K562 (cell line): Measurements from ENCODE around the gene ZSCAN22. TPM values are rescaled to one million over a fixed set of nuclear protein-coding genes. Genes with fewer than 3 reads are reported as not detected.
A peak's percentile ranks its signal among the peaks of the same experiment; 100 is the strongest.

Experiments used
- CBFB ChIP-seq: sonication (generic); formaldehyde crosslinking; IDR thresholded peaks from 2 replicates; pipeline ENCODE4 v1.4.0; 2020; ENCODE audit warnings: mild to moderate bottlenecking, missing genetic modification reagents
- CREM ChIP-seq: IDR thresholded peaks from 2 replicates; pipeline ENCODE4 v1.6.1; 2014; ENCODE audit warnings: antibody characterized with exemption, low read depth
- ESRRA ChIP-seq: fragments of 450-650 bp; IDR thresholded peaks from 2 replicates; pipeline ENCODE4 v1.6.1; 2014; ENCODE audit warnings: low read depth, mild to moderate bottlenecking, moderate library complexity, borderline replicate concordance
- ETV1 ChIP-seq: fragments of 450-650 bp; conservative IDR thresholded peaks from 2 replicates; pipeline ENCODE4 v1.6.1; 2016; ENCODE audit warnings: missing genetic modification characterization, control low read depth, low read depth, missing compliant biosample characterization
- HNRNPLL ChIP-seq: fragments of 200-400 bp; formaldehyde crosslinking; IDR thresholded peaks from 2 replicates; pipeline ENCODE4 v1.6.1; 2017; ENCODE audit warnings: low read length, low read depth, mild to moderate bottlenecking; ENCODE audit not compliant: poor library complexity, severe bottlenecking
- KLF10 ChIP-seq: fragments of 250-450 bp; sonication (Bioruptor Pico); IDR thresholded peaks from 2 replicates; pipeline ENCODE4 v1.6.1; 2021; ENCODE audit warnings: matching md5 sums
- LARP7 ChIP-seq: fragments of 450-650 bp; IDR thresholded peaks from 2 replicates; pipeline ENCODE4 v1.6.1; 2016
- NCOA6 ChIP-seq: fragments of 450-650 bp; IDR thresholded peaks from 2 replicates; pipeline ENCODE4 v1.6.1; 2017; ENCODE audit warnings: mild to moderate bottlenecking
- PCBP1 ChIP-seq: fragments of 200-400 bp; formaldehyde crosslinking; IDR thresholded peaks from 2 replicates; pipeline ENCODE4 v1.6.1; 2018; ENCODE audit warnings: mild to moderate bottlenecking, low read depth, low read length; ENCODE audit not compliant: poor library complexity, severe bottlenecking
- RBBP5 ChIP-seq: fragments of 200-600 bp; sonication (generic); IDR thresholded peaks from 2 replicates; pipeline ENCODE4 v1.6.1; 2012; ENCODE audit warnings: borderline replicate concordance, mild to moderate bottlenecking, low read length, control low read depth, inconsistent platforms; ENCODE audit not compliant: insufficient read depth, poor library complexity, severe bottlenecking
- RBFOX2 ChIP-seq: fragments of 200-400 bp; formaldehyde crosslinking; IDR thresholded peaks from 2 replicates; pipeline ENCODE4 v1.6.1; 2017; ENCODE audit warnings: low read depth, mild to moderate bottlenecking, low read length, moderate library complexity
- SAFB2 ChIP-seq: fragments of 200-400 bp; formaldehyde crosslinking; IDR thresholded peaks from 2 replicates; pipeline ENCODE4 v1.6.1; 2018; ENCODE audit warnings: borderline replicate concordance, low read length, low read depth, moderate library complexity; ENCODE audit not compliant: severe bottlenecking
- TAF1 ChIP-seq: IDR thresholded peaks from 2 replicates; pipeline ENCODE4 v1.6.1; 2011; ENCODE audit warnings: mild to moderate bottlenecking, low read length, moderate library complexity; ENCODE audit not compliant: insufficient read depth, control insufficient read depth, severe bottlenecking; ENCODE audit errors: extremely low read depth
- TCF3 ChIP-seq: sonication (generic); formaldehyde crosslinking; IDR thresholded peaks from 2 replicates; pipeline ENCODE4 v1.4.0; 2020; ENCODE audit warnings: mild to moderate bottlenecking, missing genetic modification reagents
- ZC3H8 ChIP-seq: fragments of 450-650 bp; IDR thresholded peaks from 2 replicates; pipeline ENCODE4 v1.6.1; 2017
- polyA plus RNA-seq, 8 experiments: library from polyadenylated mRNA; depleted of rRNA in 4 of 8; stranded (reverse) in 5 of 8; unstranded in 3 of 8; fragments of >200 nt; fragmentation: Nextera tagmentation in 2 of 8; fragmentation: Illumina TruSeq in 1 of 8; extraction: Ambion mirVana in 2 of 8; extraction: Trizol in 1 of 8; gene quantifications; 2 replicates each; pipeline versions ENCODE4 v1.2.1 to v1.2.3, GENCODE V29; 2011 to 2014; ENCODE audit warnings: inconsistent platforms in 1 of 8, missing spikeins in 1 of 8
- total RNA-seq, 7 experiments: library from RNA; depleted of rRNA in 6 of 7; stranded (reverse); fragments of >200 nt in 6 of 7; fragmentation: Illumina TruSeq in 2 of 7; extraction: Trizol in 2 of 7; gene quantifications; 2 replicates each; pipeline versions ENCODE4 v1.2.1 to v1.2.3, GENCODE V29; 2011 to 2021; ENCODE audit warnings: low replicate concordance in 1 of 7
- TF ChIP-seq, protein P1 (sequence below): fragments of 150-350 bp; IDR thresholded peaks from 2 replicates; pipeline ENCODE4 v1.6.1; 2014; ENCODE audit warnings: low read depth, mild to moderate bottlenecking, low read length, borderline replicate concordance
- TF ChIP-seq, protein P2 (sequence below): IDR thresholded peaks from 3 replicates; pipeline ENCODE4 v1.6.1; 2011; ENCODE audit warnings: borderline replicate concordance, mild to moderate bottlenecking, moderate library complexity; ENCODE audit not compliant: insufficient read length; ENCODE audit errors: extremely low read depth
- TF ChIP-seq, protein P3 (sequence below): fragments of 450-650 bp; IDR thresholded peaks from 2 replicates; pipeline ENCODE4 v1.6.1; 2014; ENCODE audit warnings: low read depth, mild to moderate bottlenecking, moderate library complexity, borderline replicate concordance

The ZSCAN22 gene
- total and polyA plus RNA-seq, 9 of the 15 experiments (the other 6 are each of a cell fraction or from before 2014, with no cell fraction given) = 0.98 to 5.3 (median 3.0) TPM

DNA sequence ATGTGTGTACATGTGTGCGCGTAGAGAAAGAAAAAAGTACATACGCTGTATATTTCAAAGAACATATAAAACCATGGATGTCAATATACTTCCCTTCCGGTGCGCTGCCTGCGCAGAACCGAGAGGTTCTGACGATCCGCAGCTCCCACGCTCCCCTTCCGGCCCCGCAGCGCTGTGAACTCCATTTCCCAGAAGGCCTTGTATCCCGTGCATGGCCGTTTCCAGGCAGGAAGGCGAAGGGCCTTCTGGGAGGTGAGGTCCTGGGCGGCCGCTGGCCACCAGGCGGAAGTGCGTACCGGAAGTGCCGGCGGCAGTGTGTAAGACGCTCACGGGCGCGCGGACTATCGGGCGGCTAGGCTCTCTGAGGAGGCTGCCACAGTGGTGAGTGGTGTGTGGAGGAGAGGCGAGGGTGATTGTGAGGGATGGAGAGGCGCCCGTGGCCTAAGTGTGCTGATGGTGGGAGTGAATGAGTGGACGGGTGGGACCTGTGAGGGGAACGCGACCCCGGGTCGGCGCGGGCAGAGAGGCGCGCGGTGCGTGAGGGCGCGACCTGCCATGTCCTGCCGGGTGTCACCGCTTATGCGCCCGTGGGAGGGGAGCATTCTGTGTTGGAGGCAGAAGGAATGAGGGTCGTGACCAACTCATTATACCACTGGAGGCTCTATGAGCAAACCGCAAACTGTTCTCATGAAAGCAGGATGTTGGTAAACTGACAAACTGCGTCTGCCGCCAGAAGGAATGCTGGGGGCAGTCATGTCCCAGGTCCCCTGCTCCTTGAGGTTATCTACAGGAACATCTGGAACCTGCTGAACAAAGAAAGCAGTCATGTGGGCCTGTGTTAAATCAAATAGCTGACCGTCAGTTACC is 21.5 kb upstream of the ZSCAN22 start, which contains the start of gene ERVK3-1 (continued):
- TF ChIP-seq, protein P1, sequence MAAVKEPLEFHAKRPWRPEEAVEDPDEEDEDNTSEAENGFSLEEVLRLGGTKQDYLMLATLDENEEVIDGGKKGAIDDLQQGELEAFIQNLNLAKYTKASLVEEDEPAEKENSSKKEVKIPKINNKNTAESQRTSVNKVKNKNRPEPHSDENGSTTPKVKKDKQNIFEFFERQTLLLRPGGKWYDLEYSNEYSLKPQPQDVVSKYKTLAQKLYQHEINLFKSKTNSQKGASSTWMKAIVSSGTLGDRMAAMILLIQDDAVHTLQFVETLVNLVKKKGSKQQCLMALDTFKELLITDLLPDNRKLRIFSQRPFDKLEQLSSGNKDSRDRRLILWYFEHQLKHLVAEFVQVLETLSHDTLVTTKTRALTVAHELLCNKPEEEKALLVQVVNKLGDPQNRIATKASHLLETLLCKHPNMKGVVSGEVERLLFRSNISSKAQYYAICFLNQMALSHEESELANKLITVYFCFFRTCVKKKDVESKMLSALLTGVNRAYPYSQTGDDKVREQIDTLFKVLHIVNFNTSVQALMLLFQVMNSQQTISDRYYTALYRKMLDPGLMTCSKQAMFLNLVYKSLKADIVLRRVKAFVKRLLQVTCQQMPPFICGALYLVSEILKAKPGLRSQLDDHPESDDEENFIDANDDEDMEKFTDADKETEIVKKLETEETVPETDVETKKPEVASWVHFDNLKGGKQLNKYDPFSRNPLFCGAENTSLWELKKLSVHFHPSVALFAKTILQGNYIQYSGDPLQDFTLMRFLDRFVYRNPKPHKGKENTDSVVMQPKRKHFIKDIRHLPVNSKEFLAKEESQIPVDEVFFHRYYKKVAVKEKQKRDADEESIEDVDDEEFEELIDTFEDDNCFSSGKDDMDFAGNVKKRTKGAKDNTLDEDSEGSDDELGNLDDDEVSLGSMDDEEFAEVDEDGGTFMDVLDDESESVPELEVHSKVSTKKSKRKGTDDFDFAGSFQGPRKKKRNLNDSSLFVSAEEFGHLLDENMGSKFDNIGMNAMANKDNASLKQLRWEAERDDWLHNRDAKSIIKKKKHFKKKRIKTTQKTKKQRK = no peak
- TF ChIP-seq KLF10 (CRISPR knock-in tag) = no peak
- peak; percentile 55 for TF ChIP-seq TCF3 (CRISPR knock-in tag)
- no peak for TF ChIP-seq SAFB2
- TF ChIP-seq HNRNPLL = peak; percentile 100
- TF ChIP-seq ETV1 = peak; percentile 98
- TF ChIP-seq, protein P2, sequence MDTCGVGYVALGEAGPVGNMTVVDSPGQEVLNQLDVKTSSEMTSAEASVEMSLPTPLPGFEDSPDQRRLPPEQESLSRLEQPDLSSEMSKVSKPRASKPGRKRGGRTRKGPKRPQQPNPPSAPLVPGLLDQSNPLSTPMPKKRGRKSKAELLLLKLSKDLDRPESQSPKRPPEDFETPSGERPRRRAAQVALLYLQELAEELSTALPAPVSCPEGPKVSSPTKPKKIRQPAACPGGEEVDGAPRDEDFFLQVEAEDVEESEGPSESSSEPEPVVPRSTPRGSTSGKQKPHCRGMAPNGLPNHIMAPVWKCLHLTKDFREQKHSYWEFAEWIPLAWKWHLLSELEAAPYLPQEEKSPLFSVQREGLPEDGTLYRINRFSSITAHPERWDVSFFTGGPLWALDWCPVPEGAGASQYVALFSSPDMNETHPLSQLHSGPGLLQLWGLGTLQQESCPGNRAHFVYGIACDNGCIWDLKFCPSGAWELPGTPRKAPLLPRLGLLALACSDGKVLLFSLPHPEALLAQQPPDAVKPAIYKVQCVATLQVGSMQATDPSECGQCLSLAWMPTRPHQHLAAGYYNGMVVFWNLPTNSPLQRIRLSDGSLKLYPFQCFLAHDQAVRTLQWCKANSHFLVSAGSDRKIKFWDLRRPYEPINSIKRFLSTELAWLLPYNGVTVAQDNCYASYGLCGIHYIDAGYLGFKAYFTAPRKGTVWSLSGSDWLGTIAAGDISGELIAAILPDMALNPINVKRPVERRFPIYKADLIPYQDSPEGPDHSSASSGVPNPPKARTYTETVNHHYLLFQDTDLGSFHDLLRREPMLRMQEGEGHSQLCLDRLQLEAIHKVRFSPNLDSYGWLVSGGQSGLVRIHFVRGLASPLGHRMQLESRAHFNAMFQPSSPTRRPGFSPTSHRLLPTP = no peak
- no peak for TF ChIP-seq CBFB (CRISPR knock-in tag)
- TF ChIP-seq ESRRA = peak; percentile 61; the same call in 1 of the 2 replicates
- TF ChIP-seq ZC3H8 = no peak
- no peak for TF ChIP-seq NCOA6
- no peak for TF ChIP-seq PCBP1
- TF ChIP-seq LARP7 = peak; percentile 71
- peak; percentile 100 for TF ChIP-seq RBFOX2
- peak; percentile 95 for TF ChIP-seq TAF1
- peak; percentile 77 for TF ChIP-seq RBBP5
- TF ChIP-seq CREM = peak; percentile 94
- TF ChIP-seq, protein P3, sequence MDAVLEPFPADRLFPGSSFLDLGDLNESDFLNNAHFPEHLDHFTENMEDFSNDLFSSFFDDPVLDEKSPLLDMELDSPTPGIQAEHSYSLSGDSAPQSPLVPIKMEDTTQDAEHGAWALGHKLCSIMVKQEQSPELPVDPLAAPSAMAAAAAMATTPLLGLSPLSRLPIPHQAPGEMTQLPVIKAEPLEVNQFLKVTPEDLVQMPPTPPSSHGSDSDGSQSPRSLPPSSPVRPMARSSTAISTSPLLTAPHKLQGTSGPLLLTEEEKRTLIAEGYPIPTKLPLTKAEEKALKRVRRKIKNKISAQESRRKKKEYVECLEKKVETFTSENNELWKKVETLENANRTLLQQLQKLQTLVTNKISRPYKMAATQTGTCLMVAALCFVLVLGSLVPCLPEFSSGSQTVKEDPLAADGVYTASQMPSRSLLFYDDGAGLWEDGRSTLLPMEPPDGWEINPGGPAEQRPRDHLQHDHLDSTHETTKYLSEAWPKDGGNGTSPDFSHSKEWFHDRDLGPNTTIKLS = peak; percentile 93
